Hematopoietic multipotent progenitor cell (in vitro differentiated cells): ENCODE measurements around the gene ACTMAP. TPM values are rescaled to one million over a fixed set of nuclear protein-coding genes. Genes with fewer than 3 reads are reported as not detected.
"Not testable (repeated sequence)": the region's sequence is repeated elsewhere in the genome, so short reads cannot be mapped to it uniquely, and the experiment has no call there.

Experiments
- DNase-seq, 3 donors: peaks; one replicate each; pipeline ENCODE4 v3.0.0-alpha.2; 2011 to 2015; ENCODE audit warnings: low read depth in 2 of 3, low spot score in 2 of 3
- total RNA-seq: library from RNA; depleted of rRNA; stranded (reverse); fragments of >200 nt; gene quantifications from one replicate; pipeline ENCODE4 v1.2.3, GENCODE V29; 2012

Gene ACTMAP
- total RNA-seq, result 3.8 TPM

GRCh38 chr19:40750058-40750873 lies at the start of gene ACTMAP:
Gene ACTMAP, minus strand, starts transcription at chr19:40750477. Its CDS starts 674 bp downstream, at chr19:40749803.
- DNase-seq, result peak; percentile 94 to 100 (median 100)

GRCh38 chr19:40799558-40800338 lies 49.5 kb upstream of the ACTMAP start:
- DNase-seq, result no peak

GRCh38 chr19:40798683-40799557 lies 48.6 kb upstream of the ACTMAP start, which contains the start of gene EGLN2:
Gene EGLN2, plus strand, starts transcription at chr19:40799191. Its CDS starts 1,382 bp downstream, at chr19:40800573.
- peak; percentile 99 to 100 (median 100) for DNase-seq

- peak in 2 of 3 donors; percentile 86 to 87 for DNase-seq
Measured at GRCh38 chr19:40797963-40798682, 47.8 kb upstream of the ACTMAP start.

- no peak for DNase-seq
Measured at GRCh38 chr19:40797166-40797962, 47.1 kb upstream of the ACTMAP start.

GRCh38 chr19:40791996-40792395 lies 41.7 kb upstream of the ACTMAP start:
- DNase-seq, result no peak

GRCh38 chr19:40791349-40791748 lies 41.1 kb upstream of the ACTMAP start:
- DNase-seq, result no peak

GRCh38 chr19:40786060-40787037 lies 36.1 kb upstream of the ACTMAP start:
- DNase-seq, result no peak

- no peak for DNase-seq
Measured at GRCh38 chr19:40785526-40785925, 35.2 kb upstream of the ACTMAP start.

GRCh38 chr19:40784146-40784545 lies 33.9 kb upstream of the ACTMAP start:
- not testable (repeated sequence) for DNase-seq

- DNase-seq, result no peak
Measured at GRCh38 chr19:40783711-40784110, 33.4 kb upstream of the ACTMAP start.

GRCh38 chr19:40781140-40781539 lies 30.9 kb upstream of the ACTMAP start:
- DNase-seq, result no peak

GRCh38 chr19:40780582-40780981 lies 30.3 kb upstream of the ACTMAP start:
- DNase-seq, result no peak

- peak in 1 of 3 donors; percentile 22 for DNase-seq
Measured at GRCh38 chr19:40778706-40779284, 28.5 kb upstream of the ACTMAP start.

GRCh38 chr19:40777937-40778705 lies 27.8 kb upstream of the ACTMAP start, which contains the start of gene RAB4B:
Gene RAB4B, plus strand, starts transcription at chr19:40778247. Its CDS starts 129 bp downstream, at chr19:40778376.
- peak; percentile 97 to 100 (median 100) for DNase-seq

- peak in 1 of 3 donors; percentile 78 for DNase-seq
Measured at GRCh38 chr19:40777645-40777936, 27.3 kb upstream of the ACTMAP start.
